GM12891 (cell line): ENCODE results near the gene PARP3.

Source experiments
- POLR2A ChIP-seq: IDR thresholded peaks from 2 replicates; pipeline ENCODE4 v1.6.1; 2011; ENCODE audit warnings: low read depth, low read length, control low read depth
- POLR2AphosphoS5 ChIP-seq: IDR thresholded peaks from 2 replicates; pipeline ENCODE4 v1.6.1; 2011; ENCODE audit warnings: low read depth, low read length, control low read depth
- TAF1 ChIP-seq: IDR thresholded peaks from 2 replicates; pipeline ENCODE4 v1.6.1; 2011; ENCODE audit warnings: low read depth, low read length, control low read depth

DNA sequence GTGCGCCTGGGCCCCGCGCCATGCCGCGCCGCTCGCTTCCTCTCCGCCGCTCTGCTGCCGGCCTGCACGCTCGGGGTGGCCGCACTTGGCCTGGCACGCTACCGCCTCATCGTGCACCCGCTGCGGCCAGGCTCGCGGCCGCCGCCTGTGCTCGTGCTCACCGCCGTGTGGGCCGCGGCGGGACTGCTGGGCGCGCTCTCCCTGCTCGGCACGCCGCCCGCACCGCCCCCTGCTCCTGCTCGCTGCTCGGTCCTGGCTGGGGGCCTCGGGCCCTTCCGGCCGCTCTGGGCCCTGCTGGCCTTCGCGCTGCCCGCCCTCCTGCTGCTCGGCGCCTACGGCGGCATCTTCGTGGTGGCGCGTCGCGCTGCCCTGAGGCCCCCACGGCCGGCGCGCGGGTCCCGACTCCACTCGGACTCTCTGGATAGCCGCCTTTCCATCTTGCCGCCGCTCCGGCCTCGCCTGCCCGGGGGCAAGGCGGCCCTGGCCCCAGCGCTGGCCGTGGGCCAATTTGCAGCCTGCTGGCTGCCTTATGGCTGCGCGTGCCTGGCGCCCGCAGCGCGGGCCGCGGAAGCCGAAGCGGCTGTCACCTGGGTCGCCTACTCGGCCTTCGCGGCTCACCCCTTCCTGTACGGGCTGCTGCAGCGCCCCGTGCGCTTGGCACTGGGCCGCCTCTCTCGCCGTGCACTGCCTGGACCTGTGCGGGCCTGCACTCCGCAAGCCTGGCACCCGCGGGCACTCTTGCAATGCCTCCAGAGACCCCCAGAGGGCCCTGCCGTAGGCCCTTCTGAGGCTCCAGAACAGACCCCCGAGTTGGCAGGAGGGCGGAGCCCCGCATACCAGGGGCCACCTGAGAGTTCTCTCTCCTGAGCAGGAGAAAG, 14.0 kb downstream of the PARP3 start:
- no peak for TF ChIP-seq POLR2AphosphoS5
- TF ChIP-seq POLR2A: no peak
- no peak for TF ChIP-seq TAF1
